Thyroid gland (tissue), 4 donors: Measurements from ENCODE around the gene EDRF1.

ENCODE experiments used
- POLR2A ChIP-seq, 2 donors: fragments of 450-650 bp; IDR thresholded peaks; one replicate each; pipeline ENCODE4 v1.6.1; 2017; ENCODE audit warnings: antibody characterized with exemption in 2 of 2, mild to moderate bottlenecking in 2 of 2, moderate library complexity in 1 of 2
- TF ChIP-seq, protein P1 (sequence below), 6 experiments: fragments of 200-600 bp in 3 of 6; fragments of 450-650 bp in 3 of 6; sonication (generic) in 3 of 6; IDR thresholded peaks; one replicate each; pipeline ENCODE4 v1.5.1; 2016 to 2019; ENCODE audit warnings: antibody characterized with exemption in 6 of 6, mild to moderate bottlenecking in 2 of 6, inconsistent platforms in 1 of 6, moderate library complexity in 1 of 6

GRCh38 chr10:125687507-125688185 is 31.9 kb upstream of the EDRF1 start:
- TF ChIP-seq, protein P1, sequence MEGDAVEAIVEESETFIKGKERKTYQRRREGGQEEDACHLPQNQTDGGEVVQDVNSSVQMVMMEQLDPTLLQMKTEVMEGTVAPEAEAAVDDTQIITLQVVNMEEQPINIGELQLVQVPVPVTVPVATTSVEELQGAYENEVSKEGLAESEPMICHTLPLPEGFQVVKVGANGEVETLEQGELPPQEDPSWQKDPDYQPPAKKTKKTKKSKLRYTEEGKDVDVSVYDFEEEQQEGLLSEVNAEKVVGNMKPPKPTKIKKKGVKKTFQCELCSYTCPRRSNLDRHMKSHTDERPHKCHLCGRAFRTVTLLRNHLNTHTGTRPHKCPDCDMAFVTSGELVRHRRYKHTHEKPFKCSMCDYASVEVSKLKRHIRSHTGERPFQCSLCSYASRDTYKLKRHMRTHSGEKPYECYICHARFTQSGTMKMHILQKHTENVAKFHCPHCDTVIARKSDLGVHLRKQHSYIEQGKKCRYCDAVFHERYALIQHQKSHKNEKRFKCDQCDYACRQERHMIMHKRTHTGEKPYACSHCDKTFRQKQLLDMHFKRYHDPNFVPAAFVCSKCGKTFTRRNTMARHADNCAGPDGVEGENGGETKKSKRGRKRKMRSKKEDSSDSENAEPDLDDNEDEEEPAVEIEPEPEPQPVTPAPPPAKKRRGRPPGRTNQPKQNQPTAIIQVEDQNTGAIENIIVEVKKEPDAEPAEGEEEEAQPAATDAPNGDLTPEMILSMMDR (IDR thresholded peaks at IDR 0.05): no peak
- no peak for TF ChIP-seq POLR2A (IDR thresholded peaks at IDR 0.05)
